ENCODE results near the gene ITPR1. TPM values are rescaled to one million over a fixed set of nuclear protein-coding genes. Genes with fewer than 3 reads are reported as not detected.

The ITPR1 gene
- total RNA-seq, 2 experiments from 2014 or later: 74.3 to 76.2 TPM

DNA sequence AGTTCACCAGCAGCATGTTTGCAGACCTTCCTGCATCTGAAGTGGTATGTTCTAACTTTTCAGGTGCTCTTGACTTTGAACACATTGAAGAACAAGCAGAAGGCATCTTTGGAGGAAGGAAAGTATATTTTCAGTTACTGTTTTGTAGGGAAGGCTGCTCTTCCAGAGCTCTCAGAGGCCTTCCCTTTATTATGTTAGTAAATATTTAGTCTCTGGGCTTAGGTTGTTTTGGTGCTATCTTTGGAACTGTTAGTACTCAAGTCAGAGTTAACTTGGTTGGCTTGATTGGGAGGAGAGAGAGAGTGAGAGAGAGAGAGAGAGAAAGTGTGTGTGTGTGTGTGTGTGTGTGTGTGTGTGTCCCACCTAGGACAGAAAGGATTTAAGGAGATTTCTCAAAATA is 188.2 kb downstream of the ITPR1 start:
- Mint-ChIP-seq H3K4me1 (peaks cover 11% of the 10 kb centered on the region), H3K27ac (no peak overlapping the region), H3K36me3 (peaks cover 60% of the 10 kb centered on the region)

DNA sequence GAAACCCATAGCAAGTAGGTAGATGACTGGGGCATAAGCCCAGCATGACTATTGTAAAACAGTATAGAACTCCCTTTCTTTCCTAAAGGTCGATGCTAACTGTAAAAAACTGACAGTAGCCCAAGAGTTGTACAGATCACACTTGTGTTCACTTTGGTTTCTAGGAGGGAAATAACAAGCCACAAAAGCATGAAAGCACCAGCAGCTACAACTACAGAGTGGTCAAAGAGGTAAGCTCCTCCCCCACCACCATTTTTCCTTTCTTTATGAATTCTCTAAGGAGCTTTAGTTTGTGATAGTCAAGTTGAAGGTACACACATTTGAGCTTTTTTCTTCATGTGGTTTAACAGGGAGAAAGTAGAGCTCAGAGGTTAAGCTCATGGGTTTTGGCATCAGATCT is 191.0 kb downstream of the ITPR1 start:
- POLR2A ChIA-PET: interaction anchor here (0.7 to 0.8 kb wide), 2 partner anchors 14 to 180 kb away, joined by 3 read pairs; no protein-coding TSS in a partner anchor
- Mint-ChIP-seq H3K9me3 (peaks cover 1% of the 10 kb centered on the region), H3K36me3 (peaks cover 63% of the 10 kb centered on the region), H3K4me3 (peak overlapping the region; percentile 6), H3K27me3 (no peaks in the 10 kb centered on the region), H3K4me1 (peaks cover 11% of the 10 kb centered on the region), H3K27ac (peak overlapping the region; percentile 61)
- DNase-seq (no peak), ATAC-seq (ENCODE audit: low read depth) (peak; percentile 62)

More for the DNA sequence above, 188.2 kb downstream of the ITPR1 start:
- Mint-ChIP-seq H3K9me3 (no peaks in the 10 kb centered on the region), H3K27me3 (no peaks in the 10 kb centered on the region), H3K4me3 (no peak overlapping the region)
- DNase-seq (no peak), ATAC-seq (ENCODE audit: low read depth) (no peak)
- POLR2A ChIA-PET: no interaction called here

DNA sequence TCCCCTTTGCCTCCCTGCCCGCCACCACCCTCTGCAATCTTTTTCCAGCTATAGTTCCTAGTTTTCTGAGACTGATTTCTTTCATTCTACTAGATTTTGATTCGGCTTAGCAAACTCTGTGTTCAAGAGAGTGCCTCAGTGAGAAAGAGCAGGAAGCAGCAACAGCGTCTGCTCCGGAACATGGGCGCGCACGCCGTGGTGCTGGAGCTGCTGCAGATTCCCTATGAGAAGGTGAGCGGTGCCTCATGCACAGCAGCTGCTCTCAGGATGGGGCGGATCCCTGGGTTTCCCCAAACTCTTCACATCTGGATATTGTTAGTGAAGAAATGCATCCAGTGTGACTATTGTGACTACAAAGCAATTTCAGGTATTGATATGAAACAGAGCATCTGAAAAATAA is 191.8 kb downstream of the ITPR1 start:
- no peak for ATAC-seq (ENCODE audit: low read depth)
- H3K9me3 Mint-ChIP-seq: peaks cover 4% of the 10 kb centered on the region
- peaks cover 11% of the 10 kb centered on the region for H3K4me1 Mint-ChIP-seq
- no peak overlapping the region for H3K4me3 Mint-ChIP-seq
- POLR2A ChIA-PET: interaction anchor here (0.7 kb wide), 1 partner anchor 181 kb away, joined by 3 read pairs; no protein-coding TSS in a partner anchor
- H3K27ac Mint-ChIP-seq: no peak overlapping the region
- no peak for DNase-seq
- peaks cover 68% of the 10 kb centered on the region for H3K36me3 Mint-ChIP-seq
- H3K27me3 Mint-ChIP-seq: no peaks in the 10 kb centered on the region

DNA sequence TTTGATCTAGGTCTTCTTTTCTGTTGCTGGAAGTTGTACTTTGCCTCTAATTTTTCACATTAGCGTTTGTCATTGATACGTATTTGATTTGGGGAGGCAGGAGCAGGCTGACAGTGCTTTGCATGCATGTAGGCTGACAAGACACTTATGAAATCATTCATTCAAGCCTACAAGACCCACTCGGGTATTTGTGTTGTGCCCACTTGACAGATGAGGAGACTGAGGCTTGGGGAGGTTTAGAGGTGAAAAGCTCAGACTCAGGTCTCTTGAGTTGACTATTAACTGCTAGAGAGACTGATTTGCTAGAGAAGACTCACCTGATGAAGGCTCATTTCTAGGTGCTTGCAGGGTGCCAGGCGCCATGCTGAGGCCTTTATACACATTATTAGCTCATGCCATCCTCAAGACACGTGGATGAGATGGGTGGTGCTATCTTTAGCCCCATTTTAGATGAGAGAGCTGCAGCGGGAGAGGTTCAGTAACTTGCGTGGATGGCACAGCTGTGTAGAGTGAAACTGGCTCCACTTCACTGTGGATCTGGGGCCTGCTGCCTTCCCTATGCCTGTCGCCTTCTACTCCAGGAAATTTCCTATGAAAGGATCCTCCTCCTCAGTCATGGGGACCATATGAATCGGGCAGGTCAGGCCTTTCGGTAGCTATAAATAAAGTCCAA is 192.7 kb downstream of the ITPR1 start:
- H3K4me3 Mint-ChIP-seq: no peak overlapping the region
- no peaks in the 10 kb centered on the region for H3K27me3 Mint-ChIP-seq
- no peak for ATAC-seq (ENCODE audit: low read depth)
- peaks cover 70% of the 10 kb centered on the region for H3K36me3 Mint-ChIP-seq
- POLR2A ChIA-PET: no interaction called here
- H3K9me3 Mint-ChIP-seq: peaks cover 4% of the 10 kb centered on the region
- no peak overlapping the region for H3K27ac Mint-ChIP-seq
- no peak for DNase-seq
- peaks cover 11% of the 10 kb centered on the region for H3K4me1 Mint-ChIP-seq

DNA sequence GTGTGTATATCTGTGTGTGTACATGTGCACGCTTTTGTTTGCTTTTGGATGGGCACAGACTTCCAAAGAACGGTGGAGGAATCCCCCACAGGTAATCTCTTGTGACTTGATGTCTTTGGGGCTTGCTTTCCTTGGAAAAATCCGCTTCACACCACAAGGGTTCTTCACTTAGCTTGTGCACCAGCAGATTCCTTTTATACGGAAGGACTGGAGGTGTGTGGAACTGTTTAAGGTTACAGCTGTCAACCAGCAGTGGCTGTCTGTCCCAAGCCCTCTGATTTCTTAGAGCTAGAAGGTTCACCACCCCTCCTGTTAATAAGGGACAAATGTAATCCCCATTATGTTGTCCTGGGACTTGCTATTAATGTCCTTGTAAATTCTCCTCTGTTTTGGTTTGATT is 193.5 kb downstream of the ITPR1 start:
- POLR2A ChIA-PET: no interaction called here

DNA sequence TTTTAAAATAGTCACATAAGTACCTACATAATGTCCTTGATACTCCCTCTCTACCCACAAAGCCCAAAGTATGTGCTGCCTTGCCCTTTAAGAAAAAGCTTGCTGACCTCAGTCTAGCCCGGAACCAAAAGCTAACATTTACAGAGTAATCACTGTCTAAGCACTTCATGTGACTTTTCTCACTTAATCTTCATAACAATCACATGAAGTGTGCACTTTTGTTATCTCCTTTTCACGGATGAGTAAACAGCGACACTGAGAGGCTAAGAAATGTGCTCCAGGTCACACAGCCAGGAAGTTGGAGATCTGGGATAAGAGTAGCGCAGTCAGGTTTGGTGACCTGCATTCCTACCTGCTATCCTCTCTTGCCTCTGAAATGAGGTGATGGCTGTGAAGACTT is 194.0 kb downstream of the ITPR1 start:
- H3K36me3 Mint-ChIP-seq: peaks cover 69% of the 10 kb centered on the region
- peaks cover 11% of the 10 kb centered on the region for H3K4me1 Mint-ChIP-seq
- POLR2A ChIA-PET: no interaction called here
- DNase-seq (no peak), ATAC-seq (ENCODE audit: low read depth) (no peak)
- H3K27ac Mint-ChIP-seq: no peak overlapping the region
- H3K27me3 Mint-ChIP-seq: no peaks in the 10 kb centered on the region
- H3K9me3 Mint-ChIP-seq: peaks cover 4% of the 10 kb centered on the region
- no peak overlapping the region for H3K4me3 Mint-ChIP-seq

More for the DNA sequence above, 193.5 kb downstream of the ITPR1 start:
- H3K9me3 Mint-ChIP-seq: peaks cover 4% of the 10 kb centered on the region
- H3K27me3 Mint-ChIP-seq: no peaks in the 10 kb centered on the region
- H3K27ac Mint-ChIP-seq: no peak overlapping the region
- H3K4me1 Mint-ChIP-seq: peaks cover 11% of the 10 kb centered on the region
- H3K36me3 Mint-ChIP-seq: peaks cover 69% of the 10 kb centered on the region
- ATAC-seq (ENCODE audit: low read depth) (no peak), DNase-seq (no peak)
- no peak overlapping the region for H3K4me3 Mint-ChIP-seq

DNA sequence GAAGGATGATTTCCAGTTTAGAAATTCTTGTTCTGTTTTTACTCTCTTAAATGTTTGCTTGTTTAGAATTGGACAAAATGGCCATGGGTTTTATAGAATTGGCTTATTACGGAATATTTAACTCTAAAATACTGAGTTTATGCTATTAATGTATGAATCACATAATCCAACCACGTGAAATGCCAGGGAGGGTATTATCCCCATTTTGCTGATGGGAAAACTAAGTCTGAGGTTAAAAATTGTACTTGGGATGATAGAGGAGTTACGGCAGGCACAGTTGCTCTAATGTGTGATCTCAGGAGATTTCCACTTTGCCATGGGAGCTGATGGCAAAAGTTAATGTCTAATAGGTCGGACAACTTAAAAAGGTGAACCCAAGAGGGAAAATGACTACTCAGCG is 194.4 kb downstream of the ITPR1 start:
- Mint-ChIP-seq H3K36me3 (peaks cover 68% of the 10 kb centered on the region), H3K4me3 (no peak overlapping the region), H3K9me3 (peaks cover 4% of the 10 kb centered on the region), H3K27ac (no peak overlapping the region), H3K4me1 (peaks cover 11% of the 10 kb centered on the region), H3K27me3 (no peaks in the 10 kb centered on the region)
- DNase-seq (no peak), ATAC-seq (ENCODE audit: low read depth) (no peak)
- POLR2A ChIA-PET: no interaction called here

DNA sequence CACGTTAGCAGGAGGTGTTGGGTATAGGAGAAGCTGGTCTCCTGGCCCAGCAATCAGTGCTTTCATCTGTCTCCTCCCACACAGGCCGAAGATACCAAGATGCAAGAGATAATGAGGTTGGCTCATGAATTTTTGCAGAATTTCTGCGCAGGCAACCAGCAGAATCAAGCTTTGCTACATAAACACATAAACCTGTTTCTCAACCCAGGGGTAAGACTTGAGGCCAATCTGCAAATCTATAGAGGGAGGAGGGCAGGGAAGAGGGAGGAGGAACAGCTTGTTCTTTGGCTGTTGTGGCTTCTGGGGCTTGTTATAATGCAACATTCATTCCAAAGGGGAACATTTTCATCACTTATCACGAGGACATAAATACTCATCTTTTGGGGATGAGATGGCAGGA is 195.3 kb downstream of the ITPR1 start:
- Mint-ChIP-seq H3K4me3 (no peak overlapping the region), H3K9me3 (peaks cover 4% of the 10 kb centered on the region), H3K27me3 (no peaks in the 10 kb centered on the region), H3K4me1 (peaks cover 10% of the 10 kb centered on the region), H3K27ac (no peak overlapping the region), H3K36me3 (peaks cover 66% of the 10 kb centered on the region)
- DNase-seq (no peak), ATAC-seq (ENCODE audit: low read depth) (no peak)
- POLR2A ChIA-PET: no interaction called here

DNA sequence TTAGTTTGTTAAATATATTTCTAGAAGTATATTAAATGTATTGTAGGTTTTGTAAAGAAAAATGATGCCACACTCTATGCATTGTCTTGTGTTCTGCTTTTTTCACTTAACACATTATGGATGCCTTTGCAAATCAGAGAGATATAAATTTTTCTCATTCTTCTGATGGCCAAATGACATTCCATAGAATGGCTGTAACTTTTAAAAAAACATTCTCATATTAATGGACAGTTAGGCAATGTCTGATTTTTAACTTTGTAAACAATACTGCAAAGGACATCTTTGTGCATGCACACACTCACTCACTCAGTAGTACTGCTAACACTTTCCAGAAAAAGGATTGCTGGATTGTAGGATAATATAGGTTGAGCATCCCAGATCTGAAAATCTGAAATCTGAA is 195.9 kb downstream of the ITPR1 start:
- Mint-ChIP-seq H3K4me3 (no peak overlapping the region), H3K27ac (no peak overlapping the region), H3K9me3 (peaks cover 4% of the 10 kb centered on the region), H3K36me3 (peaks cover 61% of the 10 kb centered on the region), H3K27me3 (no peaks in the 10 kb centered on the region), H3K4me1 (peaks cover 4% of the 10 kb centered on the region)
- DNase-seq (no peak), ATAC-seq (ENCODE audit: low read depth) (no peak)
- POLR2A ChIA-PET: no interaction called here

DNA sequence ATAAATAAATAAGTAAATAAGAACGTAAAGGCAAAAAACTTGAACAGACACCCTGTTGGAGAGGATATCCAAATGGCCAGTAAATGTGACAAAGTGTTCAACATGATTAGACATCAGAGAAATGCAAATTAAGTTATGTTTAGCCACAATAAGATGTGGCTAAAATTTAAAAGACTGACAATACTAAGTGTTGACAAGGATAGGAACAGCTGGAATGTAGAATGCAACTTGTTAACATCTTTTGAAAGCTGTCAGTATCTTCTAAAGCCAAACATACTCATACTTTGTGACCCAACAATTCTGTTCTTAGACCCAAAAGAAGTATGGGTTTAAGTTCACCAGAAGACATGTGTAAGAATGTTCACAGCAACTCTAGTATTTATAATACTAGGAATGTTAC is 197.1 kb downstream of the ITPR1 start:
- Mint-ChIP-seq H3K27ac (no peak overlapping the region), H3K36me3 (peaks cover 53% of the 10 kb centered on the region)

DNA sequence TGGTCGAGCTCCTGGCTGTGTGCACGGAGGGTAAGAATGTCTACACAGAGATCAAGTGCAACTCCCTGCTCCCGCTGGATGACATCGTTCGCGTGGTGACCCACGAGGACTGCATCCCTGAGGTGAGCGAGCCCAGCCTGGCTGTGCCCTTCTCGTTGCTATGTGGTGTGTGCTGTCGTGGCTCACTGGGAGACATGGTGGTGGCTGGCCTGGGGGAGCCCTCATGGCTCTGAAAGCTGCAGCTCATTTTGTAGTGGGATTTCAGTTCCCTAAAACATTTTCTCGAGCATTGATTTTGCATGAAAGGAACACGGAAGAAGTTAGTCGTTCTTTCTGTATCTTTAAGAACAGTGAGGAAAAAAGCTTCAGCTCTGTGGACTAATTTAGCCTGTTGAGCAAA is 200.5 kb downstream of the ITPR1 start:
- Mint-ChIP-seq H3K4me1 (peaks cover 7% of the 10 kb centered on the region), H3K9me3 (peaks cover 2% of the 10 kb centered on the region), H3K36me3 (peaks cover 43% of the 10 kb centered on the region), H3K27me3 (no peaks in the 10 kb centered on the region), H3K4me3 (no peak overlapping the region), H3K27ac (no peak overlapping the region)
- DNase-seq (no peak), ATAC-seq (ENCODE audit: low read depth) (no peak)
- POLR2A ChIA-PET: no interaction called here

More for the DNA sequence above, 197.1 kb downstream of the ITPR1 start:
- Mint-ChIP-seq H3K27me3 (no peaks in the 10 kb centered on the region), H3K4me3 (no peak overlapping the region), H3K9me3 (peaks cover 4% of the 10 kb centered on the region), H3K4me1 (peaks cover under 1% of the 10 kb centered on the region)
- DNase-seq: no peak
- ATAC-seq (ENCODE audit: low read depth): no peak
- POLR2A ChIA-PET: no interaction called here

DNA sequence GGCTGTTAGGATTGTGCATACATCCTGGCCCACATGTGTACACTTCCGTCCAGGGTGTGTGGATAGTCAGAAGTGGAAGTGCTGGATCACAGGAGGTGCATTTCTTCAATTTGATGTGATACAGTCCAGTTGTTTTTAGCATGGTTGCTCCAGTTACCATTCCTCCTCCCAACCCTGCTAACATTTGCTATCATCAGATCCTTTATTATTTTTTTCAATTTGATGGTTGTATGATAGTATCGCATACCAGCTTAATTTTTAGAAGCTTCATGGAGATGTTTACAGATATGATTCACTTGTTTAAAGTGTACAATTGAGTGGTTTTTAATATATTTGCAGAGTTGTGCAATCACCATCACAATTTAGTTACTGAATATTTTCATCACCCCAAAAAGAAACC is 202.7 kb downstream of the ITPR1 start:
- no peak overlapping the region for H3K4me3 Mint-ChIP-seq
- H3K4me1 Mint-ChIP-seq: peaks cover 7% of the 10 kb centered on the region
- no peaks in the 10 kb centered on the region for H3K9me3 Mint-ChIP-seq
- DNase-seq: no peak
- no peaks in the 10 kb centered on the region for H3K27me3 Mint-ChIP-seq
- no peak overlapping the region for H3K27ac Mint-ChIP-seq
- ATAC-seq (ENCODE audit: low read depth): no peak
- POLR2A ChIA-PET: no interaction called here
- peaks cover 42% of the 10 kb centered on the region for H3K36me3 Mint-ChIP-seq

DNA sequence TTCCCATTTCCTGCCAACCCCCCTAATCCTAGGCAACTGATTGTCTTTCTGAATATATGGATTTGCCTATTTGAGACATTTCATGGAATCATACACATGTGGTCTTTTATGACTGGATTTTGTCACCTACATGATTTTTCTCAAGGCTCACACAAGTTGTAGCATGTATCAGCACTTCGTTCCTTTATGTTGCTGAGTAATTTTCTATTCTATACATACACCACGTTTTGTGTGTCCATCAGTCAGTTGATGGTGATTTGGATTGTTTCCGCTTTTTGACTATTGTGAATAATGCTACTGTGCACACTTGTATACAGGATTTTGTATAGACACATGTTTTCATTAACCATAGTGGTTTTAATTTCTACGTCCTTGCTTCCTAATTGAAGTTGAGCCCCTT is 203.1 kb downstream of the ITPR1 start:
- H3K27ac Mint-ChIP-seq: no peak overlapping the region
- peaks cover 7% of the 10 kb centered on the region for H3K4me1 Mint-ChIP-seq
- ATAC-seq (ENCODE audit: low read depth) (no peak), DNase-seq (no peak)
- no peaks in the 10 kb centered on the region for H3K27me3 Mint-ChIP-seq
- no peaks in the 10 kb centered on the region for H3K9me3 Mint-ChIP-seq
- H3K4me3 Mint-ChIP-seq: no peak overlapping the region
- peaks cover 41% of the 10 kb centered on the region for H3K36me3 Mint-ChIP-seq
- POLR2A ChIA-PET: no interaction called here

DNA sequence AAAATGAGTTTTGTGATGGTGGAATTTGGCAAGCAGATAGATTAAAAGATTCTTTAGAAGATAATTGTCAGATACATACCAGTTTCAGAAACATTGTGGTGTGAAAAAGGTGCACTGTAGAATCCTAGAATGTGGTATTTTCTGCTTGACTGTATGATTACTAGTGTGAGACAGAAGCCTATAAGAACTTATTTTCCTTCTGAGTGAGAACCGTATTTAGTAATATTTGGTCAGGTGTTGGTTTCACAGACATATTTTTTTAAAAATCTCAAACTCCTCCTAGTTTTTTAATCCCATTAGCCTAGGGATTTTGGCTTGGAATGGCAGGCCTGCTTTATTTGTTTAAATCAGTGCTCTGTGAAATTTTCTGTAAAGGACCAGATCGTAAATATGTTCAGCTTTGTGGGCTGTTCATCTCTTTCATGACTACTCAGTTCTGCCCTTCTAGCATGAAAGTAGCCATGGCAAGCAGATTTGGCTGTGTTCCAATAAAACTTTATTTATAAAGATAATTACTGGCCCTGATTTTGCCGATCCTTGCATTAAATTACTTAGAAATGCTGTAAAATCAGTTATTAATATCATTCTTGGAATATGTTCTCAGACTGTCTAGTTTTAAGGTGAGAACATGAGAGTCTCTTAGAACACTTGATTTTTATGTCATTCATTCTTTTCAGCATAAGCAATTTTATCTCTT is 205.1 kb downstream of the ITPR1 start:
- Mint-ChIP-seq H3K36me3 (peaks cover 47% of the 10 kb centered on the region), H3K4me1 (peaks cover 15% of the 10 kb centered on the region), H3K9me3 (no peaks in the 10 kb centered on the region), H3K4me3 (no peak overlapping the region), H3K27ac (no peak overlapping the region), H3K27me3 (no peaks in the 10 kb centered on the region)
- POLR2A ChIA-PET: interaction anchor here (1.1 kb wide), 1 partner anchor 14 kb away, joined by 3 read pairs; no protein-coding TSS in a partner anchor
- ATAC-seq (ENCODE audit: low read depth) (no peak), DNase-seq (no peak)

All from activated naive CD8-positive, alpha-beta T cell treated with anti-CD3 and anti-CD28 coated beads, Interleukin-2, amount 10 ng/mL, durations not matched to agents 7 days and 5 days (primary cell).